ENCODE measurements around the gene ARHGAP28.

The ARHGAP28 gene

GRCh38 chr18:6734726-6735430, 5.4 kb downstream of the ARHGAP28 start:
- DNase-seq = no peak

- DNase-seq = no peak
Measured at GRCh38 chr18:6737833-6738232, 8.3 kb downstream of the ARHGAP28 start.

- no peak for DNase-seq
Measured at GRCh38 chr18:6738622-6739021, 9.1 kb downstream of the ARHGAP28 start.

- no peak for DNase-seq
Measured at GRCh38 chr18:6741232-6741663, 11.7 kb downstream of the ARHGAP28 start.

GRCh38 chr18:6741786-6742185, 12.3 kb downstream of the ARHGAP28 start:
- no peak for DNase-seq

GRCh38 chr18:6743999-6744398, 14.5 kb downstream of the ARHGAP28 start:
- DNase-seq = no peak

GRCh38 chr18:6744816-6745455, 15.4 kb downstream of the ARHGAP28 start:
- no peak for DNase-seq

GRCh38 chr18:6745504-6746031, 16.1 kb downstream of the ARHGAP28 start:
- no peak for DNase-seq

GRCh38 chr18:6746386-6746960, 17.0 kb downstream of the ARHGAP28 start:
- no peak for DNase-seq

GRCh38 chr18:6747646-6748045, 18.1 kb downstream of the ARHGAP28 start:
- DNase-seq = no peak

GRCh38 chr18:6748241-6748640, 18.7 kb downstream of the ARHGAP28 start:
- no peak for DNase-seq

- DNase-seq = no peak
Measured at GRCh38 chr18:6750411-6750810, 20.9 kb downstream of the ARHGAP28 start.

GRCh38 chr18:6751222-6751621, 21.7 kb downstream of the ARHGAP28 start:
- DNase-seq = no peak

- no peak for DNase-seq
Measured at GRCh38 chr18:6752202-6752860, 22.8 kb downstream of the ARHGAP28 start.

- DNase-seq = no peak
Measured at GRCh38 chr18:6755107-6755506, 25.6 kb downstream of the ARHGAP28 start.

GRCh38 chr18:6757931-6758330, 28.4 kb downstream of the ARHGAP28 start:
- no peak for DNase-seq

GRCh38 chr18:6759579-6759978, 30.1 kb downstream of the ARHGAP28 start:
- DNase-seq = no peak

- DNase-seq = no peak
Measured at GRCh38 chr18:6763524-6763923, 34.0 kb downstream of the ARHGAP28 start.

GRCh38 chr18:6764382-6764781, 34.9 kb downstream of the ARHGAP28 start:
- DNase-seq = no peak

GRCh38 chr18:6773777-6774176, 44.3 kb downstream of the ARHGAP28 start:
- DNase-seq = no peak

- DNase-seq = no peak
Measured at GRCh38 chr18:6775237-6775636, 45.7 kb downstream of the ARHGAP28 start.

- no peak for DNase-seq
Measured at GRCh38 chr18:6775702-6776101, 46.2 kb downstream of the ARHGAP28 start.

GRCh38 chr18:6776188-6776587, 46.7 kb downstream of the ARHGAP28 start:
- no peak for DNase-seq

All from T-helper 1 cell (primary cell).